Smooth muscle cell (in vitro differentiated cells): ENCODE data around the gene USE1. TPM values are rescaled to one million over a fixed set of nuclear protein-coding genes. Genes with fewer than 3 reads are reported as not detected.

Source experiments
- DNase-seq: peaks from one replicate; lab custom pipeline; 2025; ENCODE audit not compliant: unreplicated experiment; lab: John Stamatoyannopoulos, UW
- H2AFZ ChIP-seq: fragments of 200-600 bp; sonication (generic); 2 replicates; pipeline ENCODE4 v1.6.0; 2016; ENCODE audit warnings: antibody characterized with exemption, low read depth, mild to moderate bottlenecking
- H3F3A ChIP-seq: fragments of 200-600 bp; sonication (generic); 2 replicates; pipeline ENCODE4 v1.6.0; 2017; ENCODE audit warnings: antibody characterized with exemption, low read depth
- H3K27ac ChIP-seq: fragments of 200-600 bp; sonication (generic); 2 replicates; pipeline ENCODE4 v1.5.1; 2016; ENCODE audit warnings: low read depth, mild to moderate bottlenecking
- H3K27me3 ChIP-seq: fragments of 200-600 bp; sonication (generic); 2 replicates; pipeline ENCODE4 v1.6.1; 2016; ENCODE audit warnings: low read depth, mild to moderate bottlenecking
- H3K36me3 ChIP-seq: fragments of 200-600 bp; sonication (generic); 2 replicates; pipeline ENCODE4 v1.5.1; 2016; ENCODE audit warnings: low read depth
- H3K4me1 ChIP-seq: fragments of 200-600 bp; sonication (generic); 2 replicates; pipeline ENCODE4 v1.5.1; 2016; ENCODE audit warnings: low read depth
- H3K4me2 ChIP-seq: fragments of 200-600 bp; sonication (generic); 2 replicates; pipeline ENCODE4 v1.6.0; 2016; ENCODE audit warnings: mild to moderate bottlenecking
- H3K4me3 ChIP-seq: fragments of 200-600 bp; sonication (generic); 2 replicates; pipeline ENCODE4 v1.5.1; 2016; ENCODE audit warnings: mild to moderate bottlenecking
- H3K79me2 ChIP-seq: fragments of 200-600 bp; sonication (generic); 2 replicates; pipeline ENCODE4 v1.6.0; 2016; ENCODE audit warnings: low read depth, mild to moderate bottlenecking
- H3K9ac ChIP-seq: fragments of 200-600 bp; sonication (generic); 2 replicates; pipeline ENCODE4 v1.6.0; 2016; ENCODE audit warnings: low read depth
- H3K9me3 ChIP-seq: fragments of 200-600 bp; sonication (generic); replicated peaks from 2 replicates; pipeline ENCODE4 v1.5.1; 2016; ENCODE audit warnings: low read depth
- H4K20me1 ChIP-seq: fragments of 200-600 bp; sonication (generic); 2 replicates; pipeline ENCODE4 v1.6.0; 2016; ENCODE audit warnings: low read depth
- WGBS: methylation state at CpG from one replicate; pipeline ENCODE4 v1.1.7; 2016; ENCODE audit warnings: low lambda C conversion rate; 5-methylcytosine and 5-hydroxymethylcytosine counted together
- polyA plus RNA-seq: library from polyadenylated mRNA; unstranded; fragments of >200 nt; fragmentation: Nextera tagmentation; extraction: Ambion mirVana; gene quantifications from 2 replicates; pipeline ENCODE4 v1.2.1, GENCODE V29; 2016
- total RNA-seq: library from RNA; depleted of rRNA; stranded (reverse); fragments of >200 nt; gene quantifications from 2 replicates; pipeline ENCODE4 v1.2.3, GENCODE V29; 2014
- TF ChIP-seq, protein P1 (sequence below): fragments of 200-600 bp; sonication (generic); IDR thresholded peaks from 2 replicates; pipeline ENCODE4 v1.5.1; 2017; ENCODE audit warnings: borderline replicate concordance, mild to moderate bottlenecking, antibody characterized with exemption; ENCODE audit not compliant: insufficient read depth, poor library complexity, severe bottlenecking

The USE1 gene
- total and polyA plus RNA-seq, 2 experiments from 2014 or later: 16.4 to 28.8 TPM

DNA sequence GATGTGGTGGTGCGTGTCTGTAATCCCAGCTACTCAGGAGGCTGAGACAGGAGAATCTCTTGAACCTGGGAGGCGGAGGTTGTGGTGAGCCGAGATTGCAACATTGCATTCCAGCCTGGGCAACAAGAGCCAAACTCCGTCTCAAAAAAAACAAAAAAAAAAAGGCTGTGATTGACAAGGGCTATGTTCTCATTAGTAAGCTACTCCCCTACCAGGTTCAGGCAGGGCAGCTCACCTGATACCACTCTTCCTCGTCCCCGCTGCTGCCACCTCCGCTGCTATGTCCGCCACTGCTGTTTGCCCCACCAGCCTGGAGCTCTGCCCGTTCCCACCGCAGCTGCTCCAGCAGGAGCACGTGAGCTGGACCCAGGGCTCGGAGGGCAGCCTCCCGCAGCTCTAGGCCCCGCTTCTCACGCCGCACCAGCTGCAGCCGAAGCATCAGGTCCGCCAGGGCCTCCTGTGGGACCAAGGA is 40.0 kb downstream of the USE1 start:
- no peak overlapping the region for H3K27ac ChIP-seq
- H3K4me1 ChIP-seq: no peaks in the 10 kb centered on the region
- H3K36me3 ChIP-seq: no peaks in the 10 kb centered on the region
- no peak for DNase-seq
- no peak overlapping the region for H3K4me3 ChIP-seq
- H3F3A ChIP-seq: no peaks in the 10 kb centered on the region
- no peaks in the 10 kb centered on the region for H3K9me3 ChIP-seq
- WGBS: 86% methylated on average over 18 of the region's 18 CpGs
- H2AFZ ChIP-seq: no peak overlapping the region
- TF ChIP-seq, protein P1, sequence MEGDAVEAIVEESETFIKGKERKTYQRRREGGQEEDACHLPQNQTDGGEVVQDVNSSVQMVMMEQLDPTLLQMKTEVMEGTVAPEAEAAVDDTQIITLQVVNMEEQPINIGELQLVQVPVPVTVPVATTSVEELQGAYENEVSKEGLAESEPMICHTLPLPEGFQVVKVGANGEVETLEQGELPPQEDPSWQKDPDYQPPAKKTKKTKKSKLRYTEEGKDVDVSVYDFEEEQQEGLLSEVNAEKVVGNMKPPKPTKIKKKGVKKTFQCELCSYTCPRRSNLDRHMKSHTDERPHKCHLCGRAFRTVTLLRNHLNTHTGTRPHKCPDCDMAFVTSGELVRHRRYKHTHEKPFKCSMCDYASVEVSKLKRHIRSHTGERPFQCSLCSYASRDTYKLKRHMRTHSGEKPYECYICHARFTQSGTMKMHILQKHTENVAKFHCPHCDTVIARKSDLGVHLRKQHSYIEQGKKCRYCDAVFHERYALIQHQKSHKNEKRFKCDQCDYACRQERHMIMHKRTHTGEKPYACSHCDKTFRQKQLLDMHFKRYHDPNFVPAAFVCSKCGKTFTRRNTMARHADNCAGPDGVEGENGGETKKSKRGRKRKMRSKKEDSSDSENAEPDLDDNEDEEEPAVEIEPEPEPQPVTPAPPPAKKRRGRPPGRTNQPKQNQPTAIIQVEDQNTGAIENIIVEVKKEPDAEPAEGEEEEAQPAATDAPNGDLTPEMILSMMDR: no peak
- no peaks in the 10 kb centered on the region for H3K79me2 ChIP-seq
- no peaks in the 10 kb centered on the region for H3K27me3 ChIP-seq
- H3K9ac ChIP-seq: no peak overlapping the region
- no peaks in the 10 kb centered on the region for H4K20me1 ChIP-seq
- H3K4me2 ChIP-seq: no peak overlapping the region

DNA sequence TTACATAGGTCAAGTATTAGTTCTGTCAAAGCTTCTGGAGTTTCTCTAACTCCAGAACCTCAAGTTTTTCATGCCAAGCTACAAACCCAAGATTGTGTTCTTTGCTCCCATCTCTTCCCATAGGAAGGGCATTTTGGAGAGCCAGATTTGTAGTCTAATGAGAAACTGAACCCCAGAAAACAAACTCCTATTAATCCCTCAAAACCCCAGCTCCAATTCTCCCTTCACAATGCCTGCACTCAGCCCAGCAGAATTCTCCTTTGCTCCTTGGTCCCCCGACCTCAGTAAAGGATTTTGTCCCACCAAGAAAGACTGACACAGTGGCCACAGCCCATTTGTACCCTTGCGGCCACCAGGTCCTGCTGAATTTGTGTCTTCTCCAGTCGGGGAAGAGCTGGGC is 41.0 kb downstream of the USE1 start:
- Histone ChIP-seq H4K20me1 (no peaks in the 10 kb centered on the region), H3K9me3 (no peaks in the 10 kb centered on the region), H3K79me2 (no peaks in the 10 kb centered on the region), H3F3A (no peaks in the 10 kb centered on the region), H3K4me1 (no peaks in the 10 kb centered on the region), H3K4me3 (no peak overlapping the region), H3K27me3 (no peaks in the 10 kb centered on the region), H2AFZ (no peak overlapping the region), H3K9ac (no peak overlapping the region), H3K27ac (no peak overlapping the region), H3K36me3 (no peaks in the 10 kb centered on the region), H3K4me2 (no peak overlapping the region)
- DNase-seq: no peak
- WGBS: 80% methylated on average over 3 of the region's 3 CpGs
- TF ChIP-seq, protein P1: no peak

DNA sequence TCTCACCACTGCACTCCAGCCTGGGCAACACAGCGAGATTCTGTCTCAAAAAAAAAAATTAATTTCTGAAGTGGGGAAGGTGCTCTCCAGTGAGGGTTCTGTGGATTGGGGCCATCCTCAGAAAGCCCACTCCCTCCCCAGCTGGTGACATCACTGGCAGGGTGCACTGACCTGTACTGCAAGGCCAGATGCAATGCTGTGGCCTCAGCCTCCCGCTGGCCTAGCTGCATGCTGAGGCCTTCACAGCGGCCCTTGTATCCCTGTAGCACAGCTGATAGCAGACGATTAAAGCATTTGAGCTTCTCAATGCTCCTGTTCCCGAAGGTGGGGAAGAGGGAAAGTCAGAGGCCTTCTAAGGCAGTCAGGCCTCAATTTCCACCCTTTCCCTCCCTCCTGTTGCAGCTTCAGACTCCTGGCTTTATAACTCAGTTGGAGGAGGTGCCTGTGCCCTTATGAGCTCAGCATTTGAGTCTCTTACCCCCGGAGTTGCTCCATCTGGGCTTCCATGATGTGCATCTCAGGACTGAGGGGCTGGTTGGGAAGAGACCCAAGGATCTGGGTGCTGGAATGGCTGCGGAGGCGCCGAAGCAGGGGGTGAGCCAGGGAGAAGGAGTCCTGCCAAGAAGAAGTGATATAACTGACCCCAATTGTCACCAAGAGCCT is 44.1 kb downstream of the USE1 start:
- H3K79me2 ChIP-seq: no peaks in the 10 kb centered on the region
- no peaks in the 10 kb centered on the region for H3F3A ChIP-seq
- H3K9ac ChIP-seq: no peak overlapping the region
- H3K9me3 ChIP-seq: no peaks in the 10 kb centered on the region
- WGBS: 94% methylated on average over 9 of the region's 9 CpGs
- H3K27ac ChIP-seq: no peak overlapping the region
- no peak overlapping the region for H3K4me3 ChIP-seq
- TF ChIP-seq, protein P1: no peak
- H3K4me2 ChIP-seq: no peak overlapping the region
- no peaks in the 10 kb centered on the region for H3K27me3 ChIP-seq
- no peak for DNase-seq
- no peaks in the 10 kb centered on the region for H4K20me1 ChIP-seq
- no peaks in the 10 kb centered on the region for H3K36me3 ChIP-seq
- no peaks in the 10 kb centered on the region for H3K4me1 ChIP-seq
- H2AFZ ChIP-seq: no peak overlapping the region

DNA sequence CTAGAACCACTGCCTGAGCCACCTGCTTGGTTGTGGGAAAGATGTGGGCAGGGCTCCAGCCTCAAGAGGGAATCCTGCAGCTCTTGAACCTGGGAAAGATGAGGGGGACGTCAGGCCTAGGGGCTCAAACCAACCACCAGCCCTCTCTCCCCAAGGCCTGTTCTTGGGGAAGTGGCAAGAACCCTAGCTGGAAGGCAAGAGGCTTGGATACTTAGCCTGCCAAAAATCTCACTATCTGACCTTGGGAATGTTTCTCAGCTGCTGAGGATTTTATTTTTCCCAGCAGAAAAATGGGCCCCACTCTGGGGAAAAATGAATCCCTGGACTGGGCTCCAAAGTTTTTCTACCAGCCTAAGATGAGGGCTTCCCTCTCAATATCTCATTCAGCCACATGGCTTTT is 44.8 kb downstream of the USE1 start:
- no peak overlapping the region for H3K27ac ChIP-seq
- TF ChIP-seq, protein P1: no peak
- H3K79me2 ChIP-seq: no peaks in the 10 kb centered on the region
- H3K36me3 ChIP-seq: no peaks in the 10 kb centered on the region
- H3K9ac ChIP-seq: no peak overlapping the region
- no peaks in the 10 kb centered on the region for H3K27me3 ChIP-seq
- no peaks in the 10 kb centered on the region for H4K20me1 ChIP-seq
- no peak overlapping the region for H3K4me3 ChIP-seq
- DNase-seq: no peak
- no peak overlapping the region for H3K4me2 ChIP-seq
- no peaks in the 10 kb centered on the region for H3K4me1 ChIP-seq
- WGBS: 40% methylated on average over 1 of the region's 1 CpG
- no peaks in the 10 kb centered on the region for H3F3A ChIP-seq
- H2AFZ ChIP-seq: no peak overlapping the region
- H3K9me3 ChIP-seq: no peaks in the 10 kb centered on the region
